HG02852 (cell line): ENCODE data around the gene IRF2.

ENCODE experiments used
- ATAC-seq: cut with Tn5 transposase; IDR thresholded peaks from one replicate; pipeline ENCODE4 v1.9.1; 2021; ENCODE audit warnings: mild to moderate bottlenecking, moderate library complexity; ENCODE audit not compliant: unreplicated experiment

The IRF2 gene

GRCh38 chr4:184373886-184374405 is 100.4 kb downstream of the IRF2 start:
- ATAC-seq = no peak

- ATAC-seq = no peak
Observed at GRCh38 chr4:184371390-184371787, 103.0 kb downstream of the IRF2 start.

DNA sequence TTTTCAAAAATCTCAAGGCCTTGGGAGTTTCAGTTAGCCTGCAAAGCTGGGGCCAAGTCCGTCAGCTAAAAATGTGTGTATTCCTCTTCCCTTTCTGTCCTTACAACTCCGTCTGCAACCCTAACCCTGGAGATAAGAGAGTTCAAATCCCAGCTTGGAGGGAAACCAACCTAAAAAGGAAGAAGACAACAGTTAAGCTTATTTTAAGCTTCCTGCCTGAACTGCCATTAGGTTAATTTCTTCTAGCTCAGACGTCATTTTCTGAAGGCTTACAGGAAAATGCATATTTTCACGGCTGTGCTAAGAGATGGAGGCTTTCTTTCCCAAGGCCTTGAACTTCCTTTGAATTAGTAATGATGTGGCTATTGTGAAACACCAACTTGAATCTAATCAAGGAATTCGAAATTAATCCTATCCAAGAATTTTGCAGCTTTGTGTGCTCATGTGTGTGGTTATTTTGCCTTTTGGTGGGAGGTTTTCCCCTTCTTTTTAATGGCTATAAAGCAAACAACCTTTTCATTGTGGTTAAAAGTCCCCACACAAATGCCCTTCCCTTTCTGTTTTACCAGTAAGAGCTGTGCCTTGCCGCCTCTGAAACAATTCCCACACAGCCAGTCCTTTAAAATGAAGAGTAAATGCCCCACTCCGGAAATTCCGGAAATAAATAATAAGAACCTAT is 103.5 kb downstream of the IRF2 start:
- no peak for ATAC-seq

GRCh38 chr4:184369871-184370270 is 104.5 kb downstream of the IRF2 start:
- no peak for ATAC-seq

DNA sequence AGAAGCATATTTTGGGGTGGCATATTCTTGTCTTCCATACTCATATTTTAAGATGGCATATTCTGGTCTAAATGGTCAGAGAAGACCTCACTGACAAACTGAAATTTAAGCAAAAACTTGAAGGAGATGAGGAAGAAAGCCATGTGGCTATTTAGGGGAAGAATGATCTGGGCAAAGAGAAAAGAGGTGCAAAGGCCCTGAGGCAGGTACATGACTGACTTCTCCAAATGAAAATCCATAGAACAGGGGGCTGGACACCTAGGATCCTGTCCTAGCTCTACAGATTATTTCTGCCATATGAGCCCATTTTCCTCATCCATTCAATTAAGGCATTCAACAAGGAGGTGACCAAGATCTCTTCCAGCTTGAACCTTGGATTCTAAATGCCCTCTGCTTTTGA is 105.6 kb downstream of the IRF2 start:
- no peak for ATAC-seq

GRCh38 chr4:184368290-184368689 is 106.1 kb downstream of the IRF2 start:
- no peak for ATAC-seq

DNA sequence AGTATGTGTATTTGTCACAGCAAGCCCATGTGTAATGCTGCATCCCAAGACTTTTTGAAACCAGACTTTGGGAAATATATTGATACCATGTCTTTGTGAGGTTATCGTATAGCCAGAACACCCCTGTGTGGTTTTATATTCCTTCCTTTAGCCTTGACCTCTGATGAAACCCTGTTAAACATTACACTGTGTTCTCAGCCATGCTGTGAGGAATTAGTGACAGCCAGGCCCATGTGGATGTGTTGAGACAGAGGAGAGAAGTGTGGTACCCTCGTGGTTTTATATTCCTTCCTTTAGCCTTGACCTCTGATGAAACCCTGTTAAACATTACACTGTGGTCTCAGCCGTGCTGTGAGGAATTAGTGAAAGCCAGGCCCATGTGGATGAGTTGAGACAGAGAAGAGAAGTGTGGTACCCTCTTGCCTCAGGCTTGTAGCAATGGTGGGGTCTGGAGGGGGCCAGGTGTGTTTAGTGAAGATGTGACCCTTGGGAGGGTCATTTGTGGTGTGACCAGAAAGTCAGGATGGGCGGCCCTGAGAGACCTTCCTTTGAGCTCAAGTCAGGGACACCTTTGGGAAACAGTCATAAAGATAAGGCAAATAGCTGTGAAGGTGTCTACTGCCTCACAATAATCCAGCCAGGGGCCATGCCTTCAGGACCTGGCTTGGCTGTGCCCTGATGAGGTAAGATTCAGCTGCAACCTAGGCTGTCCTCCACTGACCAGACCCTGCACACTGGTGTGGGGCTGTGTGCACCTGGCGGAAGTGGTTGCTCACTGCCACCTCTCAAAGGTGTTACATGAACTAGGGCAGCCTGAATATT is 110.0 kb downstream of the IRF2 start:
- ATAC-seq = no peak

- ATAC-seq = no peak
Observed at GRCh38 chr4:184363258-184363657, 111.1 kb downstream of the IRF2 start.

GRCh38 chr4:184362396-184362795 is 112.0 kb downstream of the IRF2 start:
- no peak for ATAC-seq

DNA sequence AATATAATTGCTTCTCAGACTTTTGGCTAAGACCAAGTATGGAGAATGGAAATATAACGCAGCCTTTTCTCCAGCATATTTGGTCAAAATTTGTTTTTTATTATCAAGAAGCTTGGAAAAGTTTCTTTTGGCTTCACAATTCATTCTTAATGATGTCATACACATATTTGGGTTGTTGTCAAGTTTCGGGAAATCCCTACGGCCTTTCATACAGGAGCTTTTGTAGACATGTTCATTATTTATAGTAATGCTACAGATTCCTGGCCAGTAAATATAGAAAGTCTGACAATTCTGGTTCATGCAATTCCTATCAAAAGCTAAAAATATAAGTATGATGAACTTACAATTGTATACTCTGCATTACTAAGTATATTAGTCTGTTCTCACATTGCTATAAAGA is 112.9 kb downstream of the IRF2 start:
- ATAC-seq = no peak

GRCh38 chr4:184359888-184360287 is 114.5 kb downstream of the IRF2 start:
- no peak for ATAC-seq

- no peak for ATAC-seq
Observed at GRCh38 chr4:184358521-184359232, 115.7 kb downstream of the IRF2 start.

- ATAC-seq = no peak
Observed at GRCh38 chr4:184357772-184358171, 116.6 kb downstream of the IRF2 start.

- ATAC-seq = no peak
Observed at GRCh38 chr4:184357165-184357564, 117.2 kb downstream of the IRF2 start.

GRCh38 chr4:184356366-184356765 is 118.0 kb downstream of the IRF2 start:
- no peak for ATAC-seq

GRCh38 chr4:184355857-184356256 is 118.5 kb downstream of the IRF2 start:
- no peak for ATAC-seq

- peak; percentile 28 for ATAC-seq
Observed at GRCh38 chr4:184355111-184355604, 119.2 kb downstream of the IRF2 start.

- no peak for ATAC-seq
Observed at GRCh38 chr4:184352891-184353290, 121.5 kb downstream of the IRF2 start.

- ATAC-seq = no peak
Observed at GRCh38 chr4:184351560-184352451, 122.5 kb downstream of the IRF2 start.

- no peak for ATAC-seq
Observed at GRCh38 chr4:184350964-184351363, 123.4 kb downstream of the IRF2 start.
